ENCODE measurements around the gene ABHD12.
"Not testable (repeated sequence)": the region's sequence is repeated elsewhere in the genome, so short reads cannot be mapped to it uniquely, and the experiment has no call there.

Gene ABHD12

GRCh38 chr20:25274891-25275812 is 115.5 kb downstream of the ABHD12 start:
- in situ Hi-C loops (cut with MboI; ENCODE audit: low pct_unique_long_range_greater_than_20kb, low sequenced_read_pairs) = no loop called here
- DNase-seq = no peak

- in situ Hi-C loops (cut with MboI; ENCODE audit: low pct_unique_long_range_greater_than_20kb, low sequenced_read_pairs) = no loop called here
- no peak for DNase-seq
These were observed 116.2 kb downstream of the ABHD12 start for GRCh38 chr20:25274481-25274880.

- in situ Hi-C loops (cut with MboI; ENCODE audit: low pct_unique_long_range_greater_than_20kb, low sequenced_read_pairs) = no loop called here
- DNase-seq = no peak
These were observed 116.9 kb downstream of the ABHD12 start for GRCh38 chr20:25273541-25274358.

GRCh38 chr20:25273046-25273445 is 117.6 kb downstream of the ABHD12 start:
- in situ Hi-C loops (cut with MboI; ENCODE audit: low pct_unique_long_range_greater_than_20kb, low sequenced_read_pairs) = no loop called here
- no peak for DNase-seq

GRCh38 chr20:25272223-25273000 is 118.2 kb downstream of the ABHD12 start:
- in situ Hi-C loops (cut with MboI; ENCODE audit: low pct_unique_long_range_greater_than_20kb, low sequenced_read_pairs) = no loop called here
- no peak for DNase-seq

- no peak for DNase-seq
- in situ Hi-C loops (cut with MboI; ENCODE audit: low pct_unique_long_range_greater_than_20kb, low sequenced_read_pairs) = no loop called here
These were observed 119.0 kb downstream of the ABHD12 start for GRCh38 chr20:25271486-25272222.

- DNase-seq = no peak
- in situ Hi-C loops (cut with MboI; ENCODE audit: low pct_unique_long_range_greater_than_20kb, low sequenced_read_pairs) = no loop called here
These were observed 119.8 kb downstream of the ABHD12 start for GRCh38 chr20:25270829-25271251.

- in situ Hi-C loops (cut with MboI; ENCODE audit: low pct_unique_long_range_greater_than_20kb, low sequenced_read_pairs) = no loop called here
- DNase-seq = no peak
These were observed 120.8 kb downstream of the ABHD12 start for GRCh38 chr20:25269833-25270170.

- in situ Hi-C loops (cut with MboI; ENCODE audit: low pct_unique_long_range_greater_than_20kb, low sequenced_read_pairs) = no loop called here
- DNase-seq = no peak
These were observed 121.4 kb downstream of the ABHD12 start for GRCh38 chr20:25269057-25269832.

- in situ Hi-C loops (cut with MboI; ENCODE audit: low pct_unique_long_range_greater_than_20kb, low sequenced_read_pairs); DNase-seq: not testable (repeated sequence)
These were observed 129.7 kb downstream of the ABHD12 start for GRCh38 chr20:25260770-25261437.

GRCh38 chr20:25259788-25260254 is 130.8 kb downstream of the ABHD12 start:
- in situ Hi-C loops (cut with MboI; ENCODE audit: low pct_unique_long_range_greater_than_20kb, low sequenced_read_pairs) = no loop called here
- no peak for DNase-seq

GRCh38 chr20:25259358-25259757 is 131.3 kb downstream of the ABHD12 start:
- in situ Hi-C loops (cut with MboI; ENCODE audit: low pct_unique_long_range_greater_than_20kb, low sequenced_read_pairs) = no loop called here
- no peak for DNase-seq

GRCh38 chr20:25258828-25259227 is 131.8 kb downstream of the ABHD12 start:
- no peak for DNase-seq
- in situ Hi-C loops (cut with MboI; ENCODE audit: low pct_unique_long_range_greater_than_20kb, low sequenced_read_pairs) = no loop called here

- no peak for DNase-seq
- in situ Hi-C loops (cut with MboI; ENCODE audit: low pct_unique_long_range_greater_than_20kb, low sequenced_read_pairs) = no loop called here
These were observed 132.2 kb downstream of the ABHD12 start for GRCh38 chr20:25258476-25258805.

- DNase-seq = no peak
- in situ Hi-C loops (cut with MboI; ENCODE audit: low pct_unique_long_range_greater_than_20kb, low sequenced_read_pairs) = no loop called here
These were observed 132.7 kb downstream of the ABHD12 start for GRCh38 chr20:25257756-25258475.

GRCh38 chr20:25257130-25257529 is 133.5 kb downstream of the ABHD12 start:
- DNase-seq = no peak
- in situ Hi-C loops (cut with MboI; ENCODE audit: low pct_unique_long_range_greater_than_20kb, low sequenced_read_pairs) = no loop called here

- in situ Hi-C loops (cut with MboI; ENCODE audit: low pct_unique_long_range_greater_than_20kb, low sequenced_read_pairs) = no loop called here
- no peak for DNase-seq
These were observed 134.3 kb downstream of the ABHD12 start for GRCh38 chr20:25256226-25256859.

Measured in KBM-7 (cell line).